ENCODE measurements around the gene WDR77. TPM values are rescaled to one million over a fixed set of nuclear protein-coding genes. Genes with fewer than 3 reads are reported as not detected.
A peak's percentile ranks its signal among the peaks of the same experiment; 100 is the strongest.

The WDR77 gene
- total RNA-seq, 2 donors from 2014 or later, result 29.9 to 44.0 TPM

DNA sequence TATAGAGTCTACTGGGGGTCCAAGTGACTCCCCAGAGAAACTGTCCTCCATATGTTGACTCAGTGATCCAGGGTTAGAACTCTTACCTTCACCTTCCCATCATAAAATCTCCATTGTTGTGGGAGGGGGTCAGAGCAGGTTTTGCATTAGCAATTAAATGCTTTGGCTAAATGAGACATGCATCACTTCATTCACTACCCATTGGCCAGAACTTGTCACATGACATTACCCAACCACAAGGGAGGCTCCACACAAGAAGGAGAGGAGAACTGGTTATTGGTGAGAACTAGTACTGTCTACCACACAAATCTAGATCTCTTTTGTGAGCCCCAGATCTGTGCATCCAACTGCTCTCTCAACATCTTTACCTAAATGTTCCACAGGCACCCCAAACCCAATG is 20.5 kb upstream of the WDR77 start:
- TF ChIP-seq, protein P1, sequence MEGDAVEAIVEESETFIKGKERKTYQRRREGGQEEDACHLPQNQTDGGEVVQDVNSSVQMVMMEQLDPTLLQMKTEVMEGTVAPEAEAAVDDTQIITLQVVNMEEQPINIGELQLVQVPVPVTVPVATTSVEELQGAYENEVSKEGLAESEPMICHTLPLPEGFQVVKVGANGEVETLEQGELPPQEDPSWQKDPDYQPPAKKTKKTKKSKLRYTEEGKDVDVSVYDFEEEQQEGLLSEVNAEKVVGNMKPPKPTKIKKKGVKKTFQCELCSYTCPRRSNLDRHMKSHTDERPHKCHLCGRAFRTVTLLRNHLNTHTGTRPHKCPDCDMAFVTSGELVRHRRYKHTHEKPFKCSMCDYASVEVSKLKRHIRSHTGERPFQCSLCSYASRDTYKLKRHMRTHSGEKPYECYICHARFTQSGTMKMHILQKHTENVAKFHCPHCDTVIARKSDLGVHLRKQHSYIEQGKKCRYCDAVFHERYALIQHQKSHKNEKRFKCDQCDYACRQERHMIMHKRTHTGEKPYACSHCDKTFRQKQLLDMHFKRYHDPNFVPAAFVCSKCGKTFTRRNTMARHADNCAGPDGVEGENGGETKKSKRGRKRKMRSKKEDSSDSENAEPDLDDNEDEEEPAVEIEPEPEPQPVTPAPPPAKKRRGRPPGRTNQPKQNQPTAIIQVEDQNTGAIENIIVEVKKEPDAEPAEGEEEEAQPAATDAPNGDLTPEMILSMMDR (IDR thresholded peaks at IDR 0.05), result no peak
- Histone ChIP-seq H3K27ac (no peak overlapping the region), H3K36me3 (peaks cover 49% of the 10 kb centered on the region), H3K4me1 (peaks cover 0 to 17% of the 10 kb centered on the region in 2 donors), H3K27me3 (no peaks in the 10 kb centered on the region), H3K4me3 (no peak overlapping the region), H3K9me3 (no peaks in the 10 kb centered on the region)
- no peak for DNase-seq (ENCODE audit: low spot score)

DNA sequence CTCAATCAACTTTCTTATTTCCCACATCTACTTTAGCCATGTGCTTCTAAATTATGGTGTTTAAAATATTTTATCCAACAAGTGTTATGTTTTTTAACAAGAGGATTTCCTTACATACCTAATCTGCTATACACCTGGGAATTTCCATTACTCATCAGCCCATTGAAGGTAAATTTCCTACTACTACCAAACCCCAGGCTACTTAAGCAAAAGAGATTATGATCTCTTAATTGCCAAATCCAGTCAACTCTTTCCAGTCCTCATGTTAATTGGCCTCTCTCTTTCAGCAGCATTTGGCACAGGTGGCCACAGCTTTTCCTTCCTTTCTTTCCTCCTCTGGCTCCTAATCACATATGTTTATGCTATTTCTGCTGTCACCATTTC is 19.7 kb upstream of the WDR77 start:
- Histone ChIP-seq H3K36me3 (peaks cover 49% of the 10 kb centered on the region), H3K4me1 (peaks cover 0 to 8% of the 10 kb centered on the region in 2 donors), H3K27ac (no peak overlapping the region), H3K4me3 (no peak overlapping the region), H3K9me3 (no peaks in the 10 kb centered on the region), H3K27me3 (no peaks in the 10 kb centered on the region)
- DNase-seq (ENCODE audit: low spot score), result no peak
- TF ChIP-seq, protein P1 (IDR thresholded peaks at IDR 0.05), result no peak

DNA sequence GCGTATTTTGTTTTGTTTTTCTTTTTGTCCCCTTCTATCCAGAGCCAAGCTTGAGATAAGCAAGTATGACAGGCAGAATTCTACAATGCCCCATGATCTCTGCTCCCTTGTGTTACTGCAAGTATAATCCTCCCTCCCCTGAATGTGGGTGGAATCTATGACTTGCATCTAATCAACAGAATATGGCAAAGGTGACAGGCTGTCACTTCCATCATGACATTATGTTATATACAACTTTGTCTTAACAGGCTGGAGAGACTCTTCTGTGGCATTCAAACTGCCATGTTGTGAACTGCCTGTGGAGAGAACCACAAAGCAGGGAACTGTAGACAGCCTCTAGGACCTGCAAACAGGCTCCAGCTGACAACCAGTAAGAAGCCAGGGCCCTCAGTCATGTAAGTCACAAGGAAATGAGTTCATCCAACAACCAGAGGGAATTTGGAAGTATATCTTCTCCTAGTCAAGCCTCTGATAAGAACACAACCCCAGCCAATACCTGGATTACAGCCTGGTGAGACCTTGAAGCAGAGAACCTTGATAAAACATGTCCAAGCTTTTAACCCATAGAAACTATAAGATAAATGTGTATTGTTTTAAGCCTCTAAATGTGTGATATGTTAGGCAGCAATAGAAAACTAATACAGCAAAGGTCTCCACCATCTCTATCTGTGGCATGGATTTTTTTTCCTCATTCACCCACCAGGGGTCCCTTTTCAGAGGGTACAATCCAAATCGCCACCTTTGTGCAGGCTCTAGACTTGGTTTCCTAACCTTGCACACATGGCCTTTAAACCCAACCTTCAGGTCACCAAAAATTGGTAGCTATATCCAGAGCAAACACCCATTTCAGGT is 19.0 kb upstream of the WDR77 start:
- TF ChIP-seq, protein P1 (IDR thresholded peaks at IDR 0.05), result no peak
- Histone ChIP-seq H3K9me3 (no peaks in the 10 kb centered on the region), H3K27ac (peak overlapping the region in 1 of 2 donors; percentile 17)

DNA sequence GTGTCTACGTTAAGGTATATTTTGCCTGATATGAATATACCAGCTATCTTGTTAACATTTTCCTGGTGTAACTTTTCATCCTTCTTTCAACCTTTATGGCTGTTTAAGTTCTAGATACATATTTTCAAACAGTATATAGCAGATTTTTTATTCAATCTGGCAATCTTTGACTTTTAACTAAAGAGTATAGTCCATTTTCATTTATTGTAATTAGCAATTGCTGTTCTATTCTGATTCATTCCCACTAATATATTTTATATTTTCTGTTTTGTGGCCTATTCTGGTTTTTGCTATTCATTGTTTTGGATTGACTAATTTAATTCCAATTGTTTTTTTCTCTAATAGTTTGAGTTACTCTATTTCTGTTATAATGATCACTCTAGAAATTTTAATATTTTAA is 17.4 kb upstream of the WDR77 start:
- Histone ChIP-seq H3K4me3 (no peak overlapping the region), H3K9me3 (no peaks in the 10 kb centered on the region), H3K36me3 (peaks cover 61% of the 10 kb centered on the region), H3K27me3 (no peaks in the 10 kb centered on the region), H3K4me1 (peaks cover 0 to 11% of the 10 kb centered on the region in 2 donors), H3K27ac (no peak overlapping the region)
- no peak for DNase-seq (ENCODE audit: low spot score)
- TF ChIP-seq, protein P1 (IDR thresholded peaks at IDR 0.05), result no peak

More for the DNA sequence above, 19.0 kb upstream of the WDR77 start:
- peaks cover 0 to 5% of the 10 kb centered on the region in 2 donors for H3K4me1 ChIP-seq
- H3K27me3 ChIP-seq, result no peaks in the 10 kb centered on the region
- DNase-seq (ENCODE audit: low spot score), result no peak
- no peak overlapping the region for H3K4me3 ChIP-seq
- H3K36me3 ChIP-seq, result peaks cover 49% of the 10 kb centered on the region

DNA sequence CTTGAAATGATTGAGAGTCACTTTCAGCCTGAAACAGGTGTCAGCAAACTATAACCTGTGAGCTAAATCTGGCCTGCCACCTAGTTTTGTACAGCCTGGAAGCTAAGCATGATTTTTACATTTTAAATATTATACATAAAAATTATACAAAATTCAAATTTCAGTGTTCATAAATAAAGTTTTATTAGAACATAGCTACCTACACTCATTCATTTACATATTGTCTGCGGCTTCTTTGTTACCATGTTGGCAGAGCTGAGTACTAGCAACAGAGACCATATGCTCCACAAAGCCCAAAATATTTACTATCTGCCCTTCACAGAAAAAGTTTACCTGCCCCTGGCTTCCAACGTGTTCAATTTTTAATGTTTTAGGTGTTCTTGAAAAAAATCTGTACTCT is 16.7 kb upstream of the WDR77 start:
- Histone ChIP-seq H3K36me3 (peaks cover 61% of the 10 kb centered on the region), H3K9me3 (no peaks in the 10 kb centered on the region), H3K27me3 (no peaks in the 10 kb centered on the region), H3K27ac (no peak overlapping the region), H3K4me3 (no peak overlapping the region), H3K4me1 (peaks cover 0 to 11% of the 10 kb centered on the region in 2 donors)
- TF ChIP-seq, protein P1 (IDR thresholded peaks at IDR 0.05), result no peak
- DNase-seq (ENCODE audit: low spot score), result no peak

All from right atrium auricular region (tissue), 2 donors.